Liver (tissue), 3 donors: ENCODE results near the gene TMPRSS6.

Experiments
- EGR1 ChIP-seq, 2 donors: IDR thresholded peaks; 2 replicates each; pipeline ENCODE4 v1.6.1; 2016 to 2018; ENCODE audit warnings: antibody characterized with exemption in 2 of 2, low read depth in 2 of 2
- FOXA1 ChIP-seq: IDR thresholded peaks from 2 replicates; pipeline ENCODE4 v1.6.1; 2016; ENCODE audit warnings: antibody characterized with exemption
- HNF4A ChIP-seq, 2 donors: conservative IDR thresholded peaks; 2 replicates each; pipeline ENCODE4 v1.6.1; 2016; ENCODE audit warnings: antibody characterized with exemption in 2 of 2, mild to moderate bottlenecking in 2 of 2
- HNF4G ChIP-seq: IDR thresholded peaks from 2 replicates; pipeline ENCODE4 v1.6.1; 2016; ENCODE audit warnings: antibody characterized with exemption
- JUND ChIP-seq, 2 donors: IDR thresholded peaks; 2 replicates each; pipeline ENCODE4 v1.6.1; 2016; ENCODE audit warnings: antibody characterized with exemption in 2 of 2
- RAD21 ChIP-seq, 2 donors: IDR thresholded peaks; 2 replicates each; pipeline ENCODE4 v1.6.1; 2016; ENCODE audit warnings: antibody characterized with exemption in 2 of 2, mild to moderate bottlenecking in 2 of 2
- YY1 ChIP-seq: IDR thresholded peaks from 2 replicates; pipeline ENCODE4 v1.6.1; 2016; ENCODE audit warnings: antibody characterized with exemption, mild to moderate bottlenecking
- TF ChIP-seq, protein P1 (sequence below): fragments of 150-350 bp; IDR thresholded peaks from 2 replicates; pipeline ENCODE4 v1.5.1; 2017; ENCODE audit warnings: improper control_type of control experiment, low read depth, low read length; ENCODE audit not compliant: missing input control
- TF ChIP-seq, protein P2 (sequence below): IDR thresholded peaks from 2 replicates; pipeline ENCODE4 v1.6.1; 2016; ENCODE audit warnings: antibody characterized with exemption
- donor health status: healthy.
- donor health status: healthy.

GRCh38 chr22:37086184-37086583 is 23.3 kb downstream of the TMPRSS6 start:
- TF ChIP-seq, protein P1, sequence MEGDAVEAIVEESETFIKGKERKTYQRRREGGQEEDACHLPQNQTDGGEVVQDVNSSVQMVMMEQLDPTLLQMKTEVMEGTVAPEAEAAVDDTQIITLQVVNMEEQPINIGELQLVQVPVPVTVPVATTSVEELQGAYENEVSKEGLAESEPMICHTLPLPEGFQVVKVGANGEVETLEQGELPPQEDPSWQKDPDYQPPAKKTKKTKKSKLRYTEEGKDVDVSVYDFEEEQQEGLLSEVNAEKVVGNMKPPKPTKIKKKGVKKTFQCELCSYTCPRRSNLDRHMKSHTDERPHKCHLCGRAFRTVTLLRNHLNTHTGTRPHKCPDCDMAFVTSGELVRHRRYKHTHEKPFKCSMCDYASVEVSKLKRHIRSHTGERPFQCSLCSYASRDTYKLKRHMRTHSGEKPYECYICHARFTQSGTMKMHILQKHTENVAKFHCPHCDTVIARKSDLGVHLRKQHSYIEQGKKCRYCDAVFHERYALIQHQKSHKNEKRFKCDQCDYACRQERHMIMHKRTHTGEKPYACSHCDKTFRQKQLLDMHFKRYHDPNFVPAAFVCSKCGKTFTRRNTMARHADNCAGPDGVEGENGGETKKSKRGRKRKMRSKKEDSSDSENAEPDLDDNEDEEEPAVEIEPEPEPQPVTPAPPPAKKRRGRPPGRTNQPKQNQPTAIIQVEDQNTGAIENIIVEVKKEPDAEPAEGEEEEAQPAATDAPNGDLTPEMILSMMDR = no peak
- no peak for TF ChIP-seq RAD21 (IDR thresholded peaks at IDR 0.05)
- TF ChIP-seq YY1 = no peak
- no peak for TF ChIP-seq EGR1 (IDR thresholded peaks at IDR 0.05; ENCODE audit: low read depth in 2 of 2)
- TF ChIP-seq, protein P2, sequence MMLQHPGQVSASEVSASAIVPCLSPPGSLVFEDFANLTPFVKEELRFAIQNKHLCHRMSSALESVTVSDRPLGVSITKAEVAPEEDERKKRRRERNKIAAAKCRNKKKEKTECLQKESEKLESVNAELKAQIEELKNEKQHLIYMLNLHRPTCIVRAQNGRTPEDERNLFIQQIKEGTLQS = no peak
- TF ChIP-seq JUND (IDR thresholded peaks at IDR 0.05) = no peak
- TF ChIP-seq HNF4G = no peak
- no peak for TF ChIP-seq HNF4A (conservative IDR thresholded peaks at IDR 0.05)
- TF ChIP-seq FOXA1 = no peak
